HG02981 (cell line): ENCODE data around the gene MMEL1.

Experiments
- ATAC-seq: cut with Tn5 transposase; IDR thresholded peaks from one replicate; pipeline ENCODE4 v1.9.1; 2021; ENCODE audit warnings: mild to moderate bottlenecking, moderate library complexity; ENCODE audit not compliant: unreplicated experiment

MMEL1 gene

DNA sequence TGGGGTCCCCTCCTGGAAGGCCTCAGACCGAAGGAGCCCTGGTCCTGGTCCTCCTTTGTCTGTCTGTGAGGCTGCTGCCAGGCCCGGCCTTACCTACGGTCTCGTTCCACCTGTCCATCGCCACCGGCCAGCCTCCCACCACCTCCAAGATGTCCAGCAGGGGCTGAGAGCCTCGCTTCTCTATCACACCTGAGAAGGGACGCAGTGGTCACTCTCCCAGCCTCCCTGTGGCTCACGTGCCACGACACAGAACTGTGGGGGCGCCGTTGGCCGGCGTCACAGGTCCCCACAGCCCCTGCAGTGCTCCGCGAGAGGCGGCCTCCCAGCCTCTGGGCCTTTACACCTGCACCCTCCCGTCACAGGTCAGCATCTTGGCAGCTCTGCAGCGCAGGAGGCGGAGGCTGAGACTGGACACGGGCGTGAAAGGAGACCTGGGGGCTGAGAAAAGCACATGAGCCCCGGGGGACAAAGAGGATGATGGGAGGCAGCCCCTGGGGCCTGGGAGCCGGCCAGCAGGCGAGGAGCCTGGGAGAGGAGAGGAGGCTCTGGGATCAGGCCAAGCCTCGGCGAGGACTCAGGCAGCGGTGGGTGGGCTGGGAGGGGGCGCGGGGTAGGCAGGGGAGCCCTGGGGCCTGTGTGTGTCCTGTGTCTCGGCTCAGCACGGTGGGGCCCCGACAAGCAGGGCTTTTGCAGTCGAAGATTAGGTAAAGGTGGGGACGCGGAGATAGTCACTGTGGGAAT lies 25.8 kb downstream of the MMEL1 start:
- no peak for ATAC-seq

DNA sequence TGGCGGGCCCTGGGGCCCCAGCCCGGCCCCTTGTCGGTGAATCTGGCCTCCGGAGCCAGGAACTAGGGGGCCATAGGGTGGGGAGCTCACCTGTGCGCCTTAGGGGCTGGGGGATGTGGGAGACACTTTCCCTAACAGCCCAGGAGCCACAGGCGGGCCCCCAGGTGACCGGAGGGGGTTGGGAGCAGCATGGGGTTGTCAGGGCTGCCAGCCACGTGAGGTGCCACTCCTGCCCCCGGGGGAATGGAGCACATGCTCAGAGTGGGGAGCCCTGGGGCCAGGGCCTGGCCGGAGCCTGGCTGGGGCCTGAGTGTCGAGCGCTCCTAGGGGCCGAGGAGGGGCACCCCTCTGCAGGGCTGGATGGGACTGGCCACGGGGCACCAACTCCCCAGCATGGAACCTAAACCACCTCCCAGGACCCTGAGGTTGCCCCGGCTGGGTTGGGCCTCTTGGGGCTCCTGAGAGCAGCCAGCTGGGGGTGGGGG lies 26.4 kb downstream of the MMEL1 start:
- ATAC-seq, result no peak

DNA sequence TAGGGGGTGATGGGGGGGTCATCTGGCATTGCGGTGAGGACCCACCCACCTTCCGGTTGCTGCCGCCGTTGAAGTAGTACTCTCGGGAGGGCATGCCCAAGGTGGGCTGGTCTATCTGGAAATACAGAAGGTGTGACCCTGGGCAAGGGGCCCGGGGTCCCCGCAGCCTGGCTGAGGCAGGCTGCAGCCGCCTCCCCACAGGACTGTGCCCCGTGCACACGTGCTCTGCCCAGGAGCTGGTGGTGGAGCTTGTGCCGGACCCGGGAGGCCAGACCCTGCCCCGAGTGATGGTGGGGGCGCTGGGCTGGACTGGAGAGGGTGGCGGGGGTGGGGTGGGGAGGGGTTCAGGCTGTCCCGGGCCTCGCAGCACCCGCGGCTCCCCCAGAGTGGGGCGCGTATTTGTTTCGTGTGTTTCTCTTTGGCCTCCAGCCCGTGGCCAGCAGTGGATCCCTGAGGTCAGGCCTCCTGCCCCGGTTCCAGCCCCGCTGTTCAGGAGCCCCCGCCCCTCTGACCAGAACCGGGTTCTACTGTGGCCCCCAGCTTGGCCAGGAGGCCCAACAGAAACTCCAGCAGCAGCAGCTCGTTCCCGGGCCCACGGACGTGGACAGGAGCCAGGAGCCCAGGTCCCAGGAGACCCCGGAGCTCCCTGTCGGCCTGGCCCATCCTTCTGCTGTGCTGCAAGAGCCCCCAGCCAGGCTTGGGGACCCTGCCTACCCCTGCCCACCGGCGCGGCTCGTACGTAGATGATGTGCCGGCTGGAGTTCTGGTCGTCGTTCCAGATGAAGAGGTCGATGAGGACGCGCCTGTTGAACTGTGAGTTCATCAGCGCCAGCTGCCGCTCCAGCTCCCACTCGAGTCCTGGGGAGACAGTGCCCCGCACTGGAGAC lies 27.1 kb downstream of the MMEL1 start:
- no peak for ATAC-seq

DNA sequence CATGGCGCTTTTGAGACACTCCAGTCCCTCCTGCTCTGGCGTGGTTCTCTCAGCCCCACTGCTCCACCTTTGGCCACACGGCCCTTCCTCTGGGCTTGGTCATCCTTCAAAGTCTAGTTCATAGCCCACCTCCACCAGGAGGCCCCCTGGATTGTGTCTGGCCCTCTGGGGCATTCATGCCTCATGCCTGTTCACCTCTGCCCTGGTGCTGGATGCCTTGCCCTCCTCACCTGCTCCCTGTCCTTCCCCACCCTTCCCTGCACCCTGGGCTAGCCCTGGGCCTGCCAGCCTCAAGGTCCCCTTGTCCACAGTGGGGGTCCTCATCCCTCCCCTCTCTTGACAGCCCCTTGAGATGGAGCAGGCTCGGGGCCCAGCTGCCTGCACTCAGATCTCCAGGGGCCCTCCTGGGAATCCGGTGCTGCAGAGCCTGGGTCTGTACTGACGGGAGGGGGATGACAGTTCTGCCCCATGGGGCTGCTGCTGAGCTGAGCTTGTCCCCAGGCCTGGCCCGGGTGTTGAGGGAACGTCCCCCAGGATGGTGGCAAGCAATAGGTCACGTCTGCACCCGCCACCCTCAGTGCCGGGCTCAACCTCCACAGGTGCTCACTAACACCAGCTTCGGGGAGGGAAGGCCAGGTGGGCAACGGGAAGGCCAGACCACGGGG lies 27.8 kb downstream of the MMEL1 start:
- ATAC-seq, result no peak

DNA sequence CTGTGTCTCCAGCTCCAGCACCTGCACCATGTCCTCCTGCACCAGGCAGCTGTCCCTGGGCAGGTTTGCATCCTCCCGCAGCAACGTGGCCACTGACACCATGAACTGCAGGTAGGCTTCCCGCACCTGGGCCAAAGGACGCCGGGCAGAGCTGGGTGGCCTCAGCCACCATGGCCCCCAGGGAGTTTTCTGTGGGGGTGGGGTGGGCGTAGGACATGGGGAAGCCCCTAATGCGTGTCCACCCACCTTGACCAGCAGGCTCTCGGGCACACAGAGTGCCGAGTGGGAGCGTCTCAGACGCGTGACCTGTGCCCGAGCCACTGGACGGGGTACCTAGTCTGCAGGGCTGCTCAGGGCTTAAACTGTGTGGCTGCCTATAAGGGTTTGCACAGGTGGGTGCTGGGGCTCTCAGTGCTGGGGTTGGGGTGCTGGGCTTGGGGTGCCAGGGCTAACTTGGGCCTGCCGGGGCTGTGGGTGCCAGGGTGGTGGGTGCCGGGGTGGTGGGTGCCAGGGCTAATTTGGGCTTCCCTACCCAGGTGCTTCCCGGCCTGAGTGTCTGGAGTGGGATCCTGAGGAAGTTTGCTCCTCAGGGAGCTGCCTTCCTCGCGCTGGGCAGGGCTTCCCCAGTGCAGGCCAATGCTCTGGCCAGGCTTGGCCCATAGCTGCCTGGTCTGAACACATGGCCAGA lies 28.5 kb downstream of the MMEL1 start:
- no peak for ATAC-seq

DNA sequence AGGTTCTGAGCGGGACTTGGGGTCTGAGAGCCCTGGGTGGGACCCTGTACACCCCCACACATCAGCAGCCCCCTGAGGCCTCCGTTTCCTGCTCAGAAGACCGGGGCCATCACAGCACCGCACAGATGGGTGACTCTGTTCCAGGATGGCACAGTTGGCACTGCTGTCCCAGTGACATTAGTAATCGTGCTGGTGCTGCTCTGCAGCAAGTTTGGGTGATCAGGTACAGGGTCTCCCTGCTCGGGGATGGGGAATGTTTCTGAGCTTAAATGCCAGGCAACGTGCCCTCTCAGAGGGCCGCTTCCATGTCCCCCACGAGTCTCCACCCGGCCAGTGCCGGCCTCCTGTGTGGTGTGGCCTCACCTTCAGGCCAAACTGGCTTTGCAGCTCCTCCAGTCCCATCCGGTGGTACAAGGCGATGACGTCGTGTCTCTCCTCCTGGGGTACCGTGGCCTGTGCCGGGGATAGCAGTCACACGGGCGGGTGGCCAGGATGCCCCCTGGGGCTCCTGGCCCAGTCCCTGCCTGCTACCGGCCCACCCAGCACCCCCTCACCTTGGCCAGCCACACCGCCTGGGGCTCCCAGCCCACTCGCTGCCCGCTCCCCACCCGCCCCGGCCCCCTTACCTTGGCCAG lies 29.2 kb downstream of the MMEL1 start:
- no peak for ATAC-seq

DNA sequence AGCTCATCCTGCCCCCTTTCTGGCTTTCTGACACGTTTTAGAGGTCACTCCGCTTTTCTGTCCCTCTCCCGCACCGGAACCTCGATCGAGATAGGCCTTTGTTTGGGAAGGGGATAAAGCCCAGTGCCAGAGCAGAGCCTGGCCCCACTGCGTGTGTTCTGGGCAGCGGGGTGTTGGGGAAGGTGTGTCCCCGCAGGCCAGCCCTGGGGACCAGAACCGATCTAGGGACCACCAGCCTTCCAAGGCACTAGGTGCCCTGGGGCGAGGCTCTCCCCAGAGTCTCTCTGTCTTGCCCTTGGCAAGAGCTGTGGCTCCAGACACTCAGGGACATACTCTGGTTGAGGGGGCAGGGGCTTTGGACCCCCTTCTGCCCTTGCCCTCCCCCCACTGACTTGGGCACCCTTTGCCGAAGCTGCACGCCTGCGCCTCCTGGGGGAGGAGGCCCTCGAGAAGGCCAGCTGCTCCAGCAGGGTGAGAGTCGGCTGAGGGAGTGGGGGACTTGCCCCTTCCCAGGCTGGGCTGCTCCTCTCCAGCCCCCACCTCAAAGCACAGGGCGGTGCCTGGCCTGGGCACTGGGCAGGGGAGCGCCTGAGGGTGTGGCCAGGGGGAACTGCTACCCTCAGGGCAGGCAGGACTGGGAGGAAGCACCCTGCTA lies 29.8 kb downstream of the MMEL1 start:
- ATAC-seq, result no peak

DNA sequence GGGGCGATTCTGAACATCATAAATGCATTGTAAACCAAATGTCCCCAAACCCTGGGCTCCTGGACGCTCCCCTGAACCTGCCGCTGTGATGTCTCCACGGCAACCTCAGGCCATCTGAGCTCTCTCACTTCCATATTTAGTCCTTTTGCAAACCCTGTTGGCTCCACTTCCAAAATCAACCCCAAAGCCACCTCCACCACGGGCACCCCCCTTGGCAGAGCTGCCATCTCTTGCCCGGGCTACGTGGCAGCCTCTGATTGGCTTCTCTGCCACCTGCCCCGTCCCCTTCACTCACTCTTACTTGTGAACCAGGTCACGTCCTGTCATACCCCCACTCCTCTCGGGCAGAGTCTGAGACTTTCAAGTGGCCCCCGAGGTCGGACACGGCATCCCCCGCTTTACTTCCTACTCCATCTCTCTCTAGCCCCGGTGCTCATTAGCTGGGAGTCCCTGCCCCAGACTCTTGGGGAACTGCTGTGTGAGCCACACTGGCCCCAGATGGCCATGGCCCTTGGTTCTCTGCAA lies 30.4 kb downstream of the MMEL1 start:
- ATAC-seq, result no peak

DNA sequence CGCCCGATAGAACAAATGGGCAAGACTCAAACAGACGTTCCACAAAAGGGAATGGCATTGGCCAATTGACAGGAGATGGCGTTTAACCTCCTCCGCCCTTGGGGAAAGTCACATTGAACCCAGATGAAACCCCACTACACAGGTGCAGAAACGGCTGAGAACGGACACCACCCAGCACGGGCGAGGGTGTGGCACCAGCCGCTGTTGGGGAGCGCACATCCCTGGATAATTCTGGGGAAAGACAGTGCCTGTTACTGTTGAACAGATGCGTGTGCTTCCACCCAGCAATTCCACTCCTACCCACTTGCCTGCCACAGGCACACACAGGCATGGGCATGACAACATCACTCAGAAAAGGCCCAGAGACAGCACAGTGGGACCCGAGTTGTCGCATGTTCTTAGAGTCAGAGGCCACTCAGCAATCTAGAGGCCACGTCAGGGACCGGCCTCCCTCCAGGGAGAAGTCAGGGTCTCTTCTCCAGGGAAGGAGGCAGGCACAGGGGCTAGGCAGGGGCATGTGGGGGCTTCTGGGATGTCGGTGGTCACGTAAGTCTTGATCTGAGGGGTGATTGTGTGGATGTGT lies 31.0 kb downstream of the MMEL1 start:
- no peak for ATAC-seq

DNA sequence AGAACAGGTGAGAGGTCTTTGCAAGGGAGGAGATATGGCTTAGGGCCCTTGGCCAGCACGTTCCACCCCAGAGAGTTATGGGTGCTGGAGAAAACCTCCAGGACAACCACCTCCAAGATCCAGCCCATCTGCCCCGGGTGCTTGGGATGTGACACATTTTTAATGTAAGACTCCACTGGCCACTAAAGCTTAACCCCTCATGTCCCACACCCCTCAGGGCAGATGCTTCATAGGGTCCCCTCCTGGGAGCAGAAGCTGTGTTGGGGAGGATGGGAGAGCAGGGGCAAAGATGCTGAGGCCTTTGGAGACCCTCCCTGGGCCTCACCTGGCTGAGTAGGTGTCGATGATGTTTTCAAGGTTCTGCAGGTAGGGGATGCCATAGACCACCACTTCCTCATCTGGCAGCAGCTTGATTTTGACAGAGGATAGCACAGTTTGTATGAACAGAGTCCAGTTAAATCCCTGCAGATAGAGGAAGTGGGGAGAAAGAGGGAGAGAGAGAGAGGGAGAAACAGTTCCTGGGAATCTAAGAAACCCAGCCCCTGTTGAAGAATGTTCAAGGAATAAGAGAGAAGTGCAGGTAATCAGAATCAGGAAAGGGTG lies 34.4 kb downstream of the MMEL1 start:
- no peak for ATAC-seq

DNA sequence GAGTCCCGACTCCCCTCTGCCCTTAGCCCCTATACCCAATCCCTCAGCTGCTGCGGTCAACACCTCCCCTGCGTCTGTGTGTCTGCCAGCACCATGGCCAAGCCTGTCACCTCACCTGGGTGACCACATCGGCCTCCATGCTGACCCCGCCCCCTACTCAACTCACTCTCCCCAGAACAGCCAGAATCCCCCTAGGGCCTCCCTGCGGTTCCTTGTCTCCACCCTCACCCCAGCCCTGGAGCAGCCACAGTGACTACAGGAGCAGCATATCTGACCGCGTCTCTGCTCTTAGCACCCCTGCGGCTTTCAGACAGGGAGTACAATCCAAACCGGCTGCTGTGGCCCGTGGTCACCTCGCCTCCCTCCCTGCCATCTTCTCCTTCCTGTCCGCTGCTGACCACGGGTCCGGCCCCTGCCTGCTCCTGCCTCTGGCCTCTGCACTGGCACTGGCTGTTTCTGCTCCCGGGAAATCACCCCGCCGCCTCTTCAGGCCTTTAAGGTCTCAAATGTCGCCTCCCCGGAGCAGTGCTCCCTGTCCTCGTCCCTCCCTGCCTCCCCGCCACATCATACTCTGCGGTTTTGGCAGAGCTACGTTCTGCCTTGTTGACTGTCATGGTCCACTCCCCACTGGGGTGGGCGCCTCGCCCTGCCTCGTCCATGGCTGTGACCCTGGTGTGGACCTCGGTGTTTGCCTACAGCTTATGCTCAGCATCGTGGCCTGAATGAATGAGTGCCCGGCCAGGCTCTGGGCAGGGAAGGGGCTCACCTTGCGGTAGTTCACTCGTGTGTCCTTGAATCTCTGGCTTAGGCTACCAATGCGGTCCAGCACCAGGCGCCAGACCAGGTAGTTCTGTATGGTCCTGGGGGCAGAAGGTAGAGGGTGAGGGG lies 35.1 kb downstream of the MMEL1 start:
- no peak for ATAC-seq

DNA sequence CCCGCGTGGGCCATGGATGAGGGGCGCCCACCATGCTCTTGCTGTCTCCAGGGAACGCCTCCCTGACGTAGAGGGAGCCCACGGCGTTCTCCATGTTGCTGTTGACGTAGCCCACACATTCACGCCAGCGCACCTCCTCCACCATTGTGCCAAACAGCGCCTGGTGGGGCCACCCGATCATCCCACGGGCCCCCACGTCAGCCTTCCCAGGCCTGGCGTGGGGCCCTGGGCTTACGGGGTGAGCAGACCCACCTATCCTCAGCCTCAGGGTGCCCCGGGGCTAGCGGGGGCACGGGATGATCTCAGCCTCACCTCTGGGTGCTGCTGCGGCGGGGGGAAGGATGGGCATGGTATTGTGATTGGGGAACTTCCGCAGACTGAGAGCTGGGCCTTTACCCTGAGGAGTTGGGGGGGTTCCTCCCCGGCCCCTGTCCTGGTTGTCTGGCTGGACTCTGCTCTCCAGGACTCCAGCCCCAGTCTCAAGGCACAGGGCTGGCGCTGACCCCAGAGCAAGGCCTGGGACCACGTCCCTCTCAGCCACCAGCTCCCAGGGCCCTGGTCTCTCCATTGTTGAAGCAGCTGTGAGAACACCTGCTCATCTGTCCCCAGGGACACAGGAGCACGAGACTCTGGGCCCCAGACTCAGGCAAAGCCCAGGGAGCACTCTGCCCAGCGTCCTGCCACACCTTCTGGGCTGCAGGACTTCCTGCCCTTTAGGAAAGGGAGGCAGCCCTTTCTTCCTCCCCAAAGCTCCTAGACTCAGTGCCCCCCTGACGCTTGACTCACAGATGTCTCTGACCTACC lies 36.1 kb downstream of the MMEL1 start:
- no peak for ATAC-seq

DNA sequence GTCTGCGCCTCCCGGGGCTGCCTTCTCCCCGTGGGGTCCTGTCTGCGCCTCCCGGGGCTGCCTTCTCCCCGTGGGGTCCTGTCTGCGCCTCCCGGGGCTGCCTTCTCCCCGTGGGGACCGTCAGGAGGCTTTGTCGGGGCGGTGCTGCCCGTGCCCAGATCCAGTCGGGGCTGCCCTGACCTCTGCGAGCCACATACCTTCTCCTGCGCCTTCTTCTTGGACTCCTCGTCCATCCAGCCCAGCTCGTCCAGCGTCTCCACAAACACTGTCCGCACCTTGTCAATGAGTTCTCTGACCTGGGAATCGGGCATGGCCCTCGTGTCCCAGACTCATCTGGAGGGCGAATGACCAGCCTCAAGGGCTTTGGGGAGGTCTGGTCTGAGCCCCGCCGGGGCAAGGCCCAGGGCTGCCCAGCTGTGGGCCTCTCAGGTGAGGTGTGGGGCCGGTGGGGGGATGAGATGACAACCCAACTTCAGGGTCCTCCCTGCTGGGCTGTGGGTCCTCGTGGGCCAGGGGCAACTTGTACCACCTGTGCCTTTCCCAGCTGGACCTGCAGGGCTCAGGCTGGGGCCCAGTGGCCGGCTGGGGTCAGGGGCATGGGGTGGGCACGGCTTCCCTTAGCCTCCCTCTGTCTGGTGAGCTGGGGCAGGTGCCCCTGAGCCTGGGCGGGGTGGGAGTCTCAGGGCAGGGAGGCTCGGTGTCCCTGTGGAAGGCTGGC lies 36.8 kb downstream of the MMEL1 start:
- ATAC-seq, result no peak

DNA sequence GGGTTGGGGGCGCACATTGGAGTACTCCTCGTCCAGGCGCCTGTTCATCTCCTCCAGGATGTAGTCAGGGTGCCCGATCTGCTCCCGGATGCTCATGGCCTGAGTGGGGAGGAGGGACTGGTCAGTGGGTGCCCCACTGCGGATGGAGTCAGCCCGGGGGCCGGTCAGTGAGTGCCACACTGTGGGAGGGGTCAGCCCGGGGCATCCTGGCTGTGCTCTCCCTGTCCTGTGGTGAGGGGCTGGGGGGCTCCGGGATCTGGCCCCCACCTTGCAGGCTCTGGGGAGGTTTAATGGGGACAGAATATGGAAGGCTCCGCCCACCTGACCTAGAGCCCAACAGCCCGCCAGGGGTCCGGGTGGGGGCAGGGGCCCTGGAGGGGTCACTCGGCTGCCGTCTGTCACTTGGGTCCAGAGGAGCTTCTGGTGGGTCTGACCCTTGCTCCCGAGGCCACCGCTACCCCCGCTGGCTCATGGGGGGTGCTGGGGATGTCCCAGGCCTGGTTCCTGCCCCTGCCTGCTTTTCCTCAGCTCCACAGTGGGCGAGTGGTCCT lies 37.5 kb downstream of the MMEL1 start:
- ATAC-seq, result no peak

DNA sequence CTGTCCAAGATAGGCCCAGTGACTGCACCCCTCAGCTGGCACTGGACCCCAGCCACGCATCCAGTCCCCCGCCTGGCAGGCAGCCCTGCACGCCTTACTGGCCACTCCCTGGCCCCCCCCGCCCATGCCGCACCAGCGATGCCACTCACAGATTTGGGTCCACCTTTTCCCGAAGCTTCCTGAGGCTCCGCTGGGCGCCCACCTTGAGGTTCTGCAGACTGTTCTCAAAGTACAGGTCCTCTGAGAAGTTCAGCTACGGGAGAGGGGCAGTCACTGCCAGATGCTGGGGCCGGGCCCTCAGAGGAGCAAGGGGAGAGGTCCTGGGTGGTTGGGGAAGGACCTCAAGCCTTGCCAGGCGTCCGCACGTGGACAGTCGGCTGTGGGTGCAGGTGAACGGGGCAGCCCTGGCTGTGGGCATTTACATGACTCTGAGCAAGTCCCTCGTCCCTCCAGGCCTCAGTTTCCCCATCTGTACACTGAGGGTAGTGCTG lies 38.1 kb downstream of the MMEL1 start:
- ATAC-seq, result no peak

DNA sequence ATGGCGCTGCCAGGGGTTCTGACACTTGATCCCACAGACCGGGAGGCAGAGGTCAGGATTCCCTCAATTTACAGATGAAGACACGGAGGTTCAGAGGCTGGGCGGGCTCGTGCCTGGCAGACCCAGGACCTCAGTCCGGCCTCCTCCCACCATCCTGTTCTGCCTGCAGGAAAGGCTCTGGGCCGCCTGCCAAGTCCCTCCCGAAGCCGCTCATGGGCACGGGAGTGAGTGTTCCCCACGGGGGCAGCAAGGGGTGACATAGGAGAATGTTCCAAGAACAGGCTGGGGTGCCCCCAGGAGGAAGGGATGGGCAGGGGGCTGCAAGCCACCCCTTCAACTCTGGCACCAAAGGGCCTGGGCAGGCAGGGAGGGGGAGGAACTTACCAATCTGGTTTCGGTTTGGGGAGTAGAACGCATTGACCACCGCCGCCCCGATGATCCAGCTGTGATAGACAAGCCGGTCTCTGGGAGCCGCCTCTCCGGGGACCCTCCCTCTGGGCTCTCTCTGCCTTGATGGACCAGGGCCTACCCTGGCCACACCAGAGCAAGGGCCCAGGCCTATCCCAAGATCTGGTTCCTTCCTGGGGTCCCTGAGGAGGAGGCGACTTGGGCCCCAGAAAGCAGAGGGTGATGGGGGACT lies 38.7 kb downstream of the MMEL1 start:
- no peak for ATAC-seq
